Lower leg skin (tissue), 4 donors: ENCODE results near the gene PCDHGB6. TPM values are rescaled to one million over a fixed set of nuclear protein-coding genes. Genes with fewer than 3 reads are reported as not detected.
"Not testable (repeated sequence)": the region's sequence is repeated elsewhere in the genome, so short reads cannot be mapped to it uniquely, and the experiment has no call there.

Experiments used
- DNase-seq, 2 donors: peaks; one replicate each; pipeline ENCODE4 v3.0.0-alpha.2; 2019; ENCODE audit warnings: low spot score in 2 of 2
- H3K4me3 ChIP-seq: fragments of 200-600 bp; sonication (generic); 2 replicates; pipeline ENCODE4 v1.5.1; 2017; ENCODE audit warnings: mild to moderate bottlenecking, low read depth; ENCODE audit not compliant: poor library complexity, severe bottlenecking
- POLR2A ChIP-seq, 2 donors: fragments of 450-650 bp; IDR thresholded peaks; one replicate each; pipeline ENCODE4 v1.6.1; 2016 to 2017; ENCODE audit warnings: antibody characterized with exemption in 2 of 2, mild to moderate bottlenecking in 1 of 2, moderate library complexity in 1 of 2
- WGBS, 2 donors: methylation state at CpG; one replicate each; pipeline ENCODE4 v1.1.5; 2018; 5-methylcytosine and 5-hydroxymethylcytosine counted together
- intact Hi-C: fragments of 100-400 bp; cut with DNase I; formaldehyde crosslinking; loops from one replicate; pipeline ENCODE4 v1.15.0; 2023; ENCODE audit warnings: low total_unique reads
- total RNA-seq, 4 donors: library from RNA; depleted of rRNA; stranded (reverse); fragments of >200 nt; gene quantifications; one replicate each; pipeline ENCODE4 v1.1.0, GENCODE V29; 2016
- TF ChIP-seq, protein P1 (sequence below), 3 donors: fragments of 450-650 bp; IDR thresholded peaks; one replicate each; pipeline ENCODE4 v1.5.1; 2016; ENCODE audit warnings: antibody characterized with exemption in 3 of 3, mild to moderate bottlenecking in 3 of 3, moderate library complexity in 2 of 3

The PCDHGB6 gene
- total RNA-seq, 4 donors from 2014 or later: 4.4 to 7.4 (median 6.6) TPM

- intact Hi-C loops: no loop called here
- H3K4me3 ChIP-seq: no peak overlapping the region
- DNase-seq: no peak
- WGBS, 2 donors: 19 to 23% methylated on average over 37 of the region's 37 CpGs
- no peak for TF ChIP-seq POLR2A (IDR thresholded peaks at IDR 0.05)
- TF ChIP-seq, protein P1, sequence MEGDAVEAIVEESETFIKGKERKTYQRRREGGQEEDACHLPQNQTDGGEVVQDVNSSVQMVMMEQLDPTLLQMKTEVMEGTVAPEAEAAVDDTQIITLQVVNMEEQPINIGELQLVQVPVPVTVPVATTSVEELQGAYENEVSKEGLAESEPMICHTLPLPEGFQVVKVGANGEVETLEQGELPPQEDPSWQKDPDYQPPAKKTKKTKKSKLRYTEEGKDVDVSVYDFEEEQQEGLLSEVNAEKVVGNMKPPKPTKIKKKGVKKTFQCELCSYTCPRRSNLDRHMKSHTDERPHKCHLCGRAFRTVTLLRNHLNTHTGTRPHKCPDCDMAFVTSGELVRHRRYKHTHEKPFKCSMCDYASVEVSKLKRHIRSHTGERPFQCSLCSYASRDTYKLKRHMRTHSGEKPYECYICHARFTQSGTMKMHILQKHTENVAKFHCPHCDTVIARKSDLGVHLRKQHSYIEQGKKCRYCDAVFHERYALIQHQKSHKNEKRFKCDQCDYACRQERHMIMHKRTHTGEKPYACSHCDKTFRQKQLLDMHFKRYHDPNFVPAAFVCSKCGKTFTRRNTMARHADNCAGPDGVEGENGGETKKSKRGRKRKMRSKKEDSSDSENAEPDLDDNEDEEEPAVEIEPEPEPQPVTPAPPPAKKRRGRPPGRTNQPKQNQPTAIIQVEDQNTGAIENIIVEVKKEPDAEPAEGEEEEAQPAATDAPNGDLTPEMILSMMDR (IDR thresholded peaks at IDR 0.05): no peak
These were observed 23.5 kb downstream of the PCDHGB6 start for GRCh38 chr5:141431286-141431685.

DNA sequence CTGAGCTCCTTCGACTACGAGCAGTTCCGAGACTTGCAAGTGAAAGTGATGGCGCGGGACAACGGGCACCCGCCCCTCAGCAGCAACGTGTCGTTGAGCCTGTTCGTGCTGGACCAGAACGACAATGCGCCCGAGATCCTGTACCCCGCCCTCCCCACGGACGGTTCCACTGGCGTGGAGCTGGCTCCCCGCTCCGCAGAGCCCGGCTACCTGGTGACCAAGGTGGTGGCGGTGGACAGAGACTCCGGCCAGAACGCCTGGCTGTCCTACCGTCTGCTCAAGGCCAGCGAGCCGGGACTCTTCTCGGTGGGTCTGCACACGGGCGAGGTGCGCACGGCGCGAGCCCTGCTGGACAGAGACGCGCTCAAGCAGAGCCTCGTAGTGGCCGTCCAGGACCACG lies 24.5 kb downstream of the PCDHGB6 start:
- H3K4me3 ChIP-seq, DNase-seq, intact Hi-C loops: not testable (repeated sequence)
- WGBS, 2 donors: 31 to 35% methylated on average over 18 to 19 of the region's 38 CpGs

DNA sequence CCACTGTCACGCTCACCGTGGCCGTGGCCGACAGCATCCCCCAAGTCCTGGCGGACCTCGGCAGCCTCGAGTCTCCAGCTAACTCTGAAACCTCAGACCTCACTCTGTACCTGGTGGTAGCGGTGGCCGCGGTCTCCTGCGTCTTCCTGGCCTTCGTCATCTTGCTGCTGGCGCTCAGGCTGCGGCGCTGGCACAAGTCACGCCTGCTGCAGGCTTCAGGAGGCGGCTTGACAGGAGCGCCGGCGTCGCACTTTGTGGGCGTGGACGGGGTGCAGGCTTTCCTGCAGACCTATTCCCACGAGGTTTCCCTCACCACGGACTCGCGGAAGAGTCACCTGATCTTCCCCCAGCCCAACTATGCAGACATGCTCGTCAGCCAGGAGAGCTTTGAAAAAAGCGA lies 24.9 kb downstream of the PCDHGB6 start:
- 27 to 28% methylated on average over 25 to 27 of the region's 29 CpGs for WGBS, 2 donors
- intact Hi-C loops, DNase-seq, H3K4me3 ChIP-seq: not testable (repeated sequence)

GRCh38 chr5:141434006-141434405 lies 26.2 kb downstream of the PCDHGB6 start:
- intact Hi-C loops: no loop called here
- TF ChIP-seq, protein P1 (IDR thresholded peaks at IDR 0.05): no peak
- TF ChIP-seq POLR2A (IDR thresholded peaks at IDR 0.05): no peak
- DNase-seq: no peak
- 86 to 88% methylated on average over 2 of the region's 2 CpGs for WGBS, 2 donors
- no peak overlapping the region for H3K4me3 ChIP-seq

DNA sequence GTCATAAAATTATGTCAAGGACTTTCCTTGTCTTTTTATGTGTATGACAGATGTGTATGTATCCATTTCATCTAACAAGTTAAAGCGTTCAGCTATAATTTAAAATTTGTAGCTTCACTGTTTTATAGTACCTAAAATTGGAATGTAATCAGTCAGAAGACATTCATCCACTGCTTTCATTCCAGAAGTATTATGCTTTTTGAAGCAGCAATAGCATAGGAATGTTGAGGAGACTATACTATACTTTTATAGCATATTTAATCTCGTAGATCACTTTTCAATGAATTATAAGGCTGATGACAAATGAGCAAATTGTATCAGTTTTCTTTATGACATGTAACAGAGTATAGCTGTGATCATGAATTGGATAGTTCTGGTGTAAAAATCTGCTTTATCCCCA lies 29.4 kb downstream of the PCDHGB6 start:
- 91 to 96% methylated on average over 2 of the region's 2 CpGs for WGBS, 2 donors
- TF ChIP-seq, protein P1 (IDR thresholded peaks at IDR 0.05): no peak
- TF ChIP-seq POLR2A (IDR thresholded peaks at IDR 0.05): no peak
- intact Hi-C loops: no loop called here
- DNase-seq: no peak
- no peak overlapping the region for H3K4me3 ChIP-seq

DNA sequence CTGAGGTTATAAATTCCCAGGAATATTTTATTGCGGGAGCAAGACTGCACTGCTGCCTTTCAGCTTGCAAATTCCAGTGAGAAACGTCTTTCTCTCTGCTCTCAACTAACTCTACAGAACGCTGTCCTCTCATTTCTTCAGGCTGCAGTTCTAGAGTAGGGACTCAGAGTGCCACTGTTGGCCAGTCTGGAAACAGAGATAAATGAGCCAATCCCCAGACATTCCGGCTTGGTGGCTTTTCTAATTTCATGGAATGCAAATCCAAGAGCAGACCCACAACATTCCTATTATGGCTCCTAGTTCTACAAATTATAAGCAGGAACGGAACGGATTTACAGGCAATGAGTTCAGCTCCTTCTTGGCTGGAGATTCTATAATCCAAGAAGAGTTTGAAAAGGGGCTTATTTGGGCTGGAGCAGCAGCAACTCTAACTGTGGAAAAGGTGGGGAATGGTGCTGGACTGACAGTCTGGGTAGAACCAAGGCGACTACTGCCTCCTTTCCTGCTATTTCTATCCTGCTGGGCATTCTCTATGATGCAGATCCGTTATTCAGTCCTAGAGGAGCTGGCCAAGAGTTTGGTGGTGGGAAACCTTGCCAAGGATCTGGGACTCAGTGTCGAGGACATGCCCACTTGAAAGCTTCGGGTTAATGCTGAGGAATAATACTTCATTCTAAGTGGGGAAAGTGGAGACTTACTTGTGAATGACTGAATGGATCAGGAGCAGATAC lies 31.8 kb downstream of the PCDHGB6 start:
- DNase-seq: no peak
- no peak overlapping the region for H3K4me3 ChIP-seq
- intact Hi-C loops: no loop called here
- 69 to 72% methylated on average over 10 of the region's 10 CpGs for WGBS, 2 donors
- TF ChIP-seq, protein P1 (IDR thresholded peaks at IDR 0.05): no peak
- no peak for TF ChIP-seq POLR2A (IDR thresholded peaks at IDR 0.05)

GRCh38 chr5:141440341-141440740 lies 32.5 kb downstream of the PCDHGB6 start:
- TF ChIP-seq POLR2A (IDR thresholded peaks at IDR 0.05): no peak
- TF ChIP-seq, protein P1 (IDR thresholded peaks at IDR 0.05): no peak
- H3K4me3 ChIP-seq: no peak overlapping the region
- intact Hi-C loops: no loop called here
- no peak for DNase-seq
- 92 to 95% methylated on average over 9 of the region's 9 CpGs for WGBS, 2 donors
